Smooth muscle cell (in vitro differentiated cells): Measurements from ENCODE around the gene MICAL3. TPM values are rescaled to one million over a fixed set of nuclear protein-coding genes. Genes with fewer than 3 reads are reported as not detected.
"Not testable (repeated sequence)": the region's sequence is repeated elsewhere in the genome, so short reads cannot be mapped to it uniquely, and the experiment has no call there.

ENCODE experiments used
- DNase-seq: peaks from one replicate; lab custom pipeline; 2025; ENCODE audit not compliant: unreplicated experiment; lab: John Stamatoyannopoulos, UW
- H2AFZ ChIP-seq: fragments of 200-600 bp; sonication (generic); 2 replicates; pipeline ENCODE4 v1.6.0; 2016; ENCODE audit warnings: antibody characterized with exemption, low read depth, mild to moderate bottlenecking
- H3F3A ChIP-seq: fragments of 200-600 bp; sonication (generic); 2 replicates; pipeline ENCODE4 v1.6.0; 2017; ENCODE audit warnings: antibody characterized with exemption, low read depth
- H3K27ac ChIP-seq: fragments of 200-600 bp; sonication (generic); 2 replicates; pipeline ENCODE4 v1.5.1; 2016; ENCODE audit warnings: low read depth, mild to moderate bottlenecking
- H3K27me3 ChIP-seq: fragments of 200-600 bp; sonication (generic); 2 replicates; pipeline ENCODE4 v1.6.1; 2016; ENCODE audit warnings: low read depth, mild to moderate bottlenecking
- H3K36me3 ChIP-seq: fragments of 200-600 bp; sonication (generic); 2 replicates; pipeline ENCODE4 v1.5.1; 2016; ENCODE audit warnings: low read depth
- H3K4me1 ChIP-seq: fragments of 200-600 bp; sonication (generic); 2 replicates; pipeline ENCODE4 v1.5.1; 2016; ENCODE audit warnings: low read depth
- H3K4me2 ChIP-seq: fragments of 200-600 bp; sonication (generic); 2 replicates; pipeline ENCODE4 v1.6.0; 2016; ENCODE audit warnings: mild to moderate bottlenecking
- H3K4me3 ChIP-seq: fragments of 200-600 bp; sonication (generic); 2 replicates; pipeline ENCODE4 v1.5.1; 2016; ENCODE audit warnings: mild to moderate bottlenecking
- H3K79me2 ChIP-seq: fragments of 200-600 bp; sonication (generic); 2 replicates; pipeline ENCODE4 v1.6.0; 2016; ENCODE audit warnings: low read depth, mild to moderate bottlenecking
- H3K9ac ChIP-seq: fragments of 200-600 bp; sonication (generic); 2 replicates; pipeline ENCODE4 v1.6.0; 2016; ENCODE audit warnings: low read depth
- H3K9me3 ChIP-seq: fragments of 200-600 bp; sonication (generic); replicated peaks from 2 replicates; pipeline ENCODE4 v1.5.1; 2016; ENCODE audit warnings: low read depth
- H4K20me1 ChIP-seq: fragments of 200-600 bp; sonication (generic); 2 replicates; pipeline ENCODE4 v1.6.0; 2016; ENCODE audit warnings: low read depth
- CTCF ChIP-seq: fragments of 200-600 bp; sonication (generic); IDR thresholded peaks from 2 replicates; pipeline ENCODE4 v1.5.1; 2017; ENCODE audit warnings: borderline replicate concordance, mild to moderate bottlenecking, antibody characterized with exemption; ENCODE audit not compliant: insufficient read depth, poor library complexity, severe bottlenecking
- WGBS: methylation state at CpG from one replicate; pipeline ENCODE4 v1.1.7; 2016; ENCODE audit warnings: low lambda C conversion rate; 5-methylcytosine and 5-hydroxymethylcytosine counted together
- polyA plus RNA-seq: library from polyadenylated mRNA; unstranded; fragments of >200 nt; fragmentation: Nextera tagmentation; extraction: Ambion mirVana; gene quantifications from 2 replicates; pipeline ENCODE4 v1.2.1, GENCODE V29; 2016
- total RNA-seq: library from RNA; depleted of rRNA; stranded (reverse); fragments of >200 nt; gene quantifications from 2 replicates; pipeline ENCODE4 v1.2.3, GENCODE V29; 2014

The MICAL3 gene
- total and polyA plus RNA-seq, 2 experiments from 2014 or later: 3.1 to 28.6 TPM

- H2AFZ ChIP-seq: no peak overlapping the region
- H3F3A ChIP-seq: no peaks in the 10 kb centered on the region
- H3K4me2 ChIP-seq: no peak overlapping the region
- no peaks in the 10 kb centered on the region for H3K9me3 ChIP-seq
- no peak overlapping the region for H3K27ac ChIP-seq
- 81% methylated on average over 6 of the region's 6 CpGs for WGBS
- no peaks in the 10 kb centered on the region for H4K20me1 ChIP-seq
- no peaks in the 10 kb centered on the region for H3K4me1 ChIP-seq
- no peak overlapping the region for H3K4me3 ChIP-seq
- DNase-seq: no peak
- TF ChIP-seq CTCF: no peak
- no peaks in the 10 kb centered on the region for H3K36me3 ChIP-seq
- H3K9ac ChIP-seq: no peak overlapping the region
- H3K27me3 ChIP-seq: no peaks in the 10 kb centered on the region
- H3K79me2 ChIP-seq: no peaks in the 10 kb centered on the region
These were observed 18.3 kb upstream of the MICAL3 start for GRCh38 chr22:18042685-18043084.

GRCh38 chr22:18040898-18041297 is 16.5 kb upstream of the MICAL3 start:
- H3K27me3 ChIP-seq, H3K4me3 ChIP-seq, H3K4me1 ChIP-seq, DNase-seq, H3F3A ChIP-seq, H3K27ac ChIP-seq, H3K36me3 ChIP-seq, H4K20me1 ChIP-seq, H3K4me2 ChIP-seq, H3K79me2 ChIP-seq, H3K9me3 ChIP-seq, H3K9ac ChIP-seq, H2AFZ ChIP-seq: not testable (repeated sequence)
- 88% methylated on average over 6 of the region's 6 CpGs for WGBS

GRCh38 chr22:18035751-18036150 is 11.4 kb upstream of the MICAL3 start:
- Histone ChIP-seq H3K27me3 (no peaks in the 10 kb centered on the region), H4K20me1 (no peaks in the 10 kb centered on the region), H3K79me2 (no peaks in the 10 kb centered on the region), H3K9ac (no peak overlapping the region), H3K4me1 (peaks cover 10% of the 10 kb centered on the region), H3F3A (peaks cover 4% of the 10 kb centered on the region), H3K4me3 (no peak overlapping the region), H3K4me2 (no peak overlapping the region), H3K27ac (no peak overlapping the region), H3K9me3 (no peaks in the 10 kb centered on the region), H2AFZ (no peak overlapping the region), H3K36me3 (no peaks in the 10 kb centered on the region)
- TF ChIP-seq CTCF: no peak
- 71% methylated on average over 9 of the region's 9 CpGs for WGBS
- no peak for DNase-seq

GRCh38 chr22:18034076-18034475 is 9.7 kb upstream of the MICAL3 start:
- Histone ChIP-seq H3K79me2 (no peaks in the 10 kb centered on the region), H3F3A (peaks cover 4% of the 10 kb centered on the region), H4K20me1 (no peaks in the 10 kb centered on the region), H3K27ac (no peak overlapping the region), H3K27me3 (no peaks in the 10 kb centered on the region), H3K36me3 (no peaks in the 10 kb centered on the region), H3K4me1 (peaks cover 10% of the 10 kb centered on the region), H2AFZ (no peak overlapping the region), H3K9ac (no peak overlapping the region), H3K9me3 (no peaks in the 10 kb centered on the region), H3K4me3 (no peak overlapping the region), H3K4me2 (no peak overlapping the region)
- WGBS: 97% methylated on average over 3 of the region's 3 CpGs
- DNase-seq: no peak
- TF ChIP-seq CTCF: no peak
